ENCODE data around the gene ATAD5. TPM values are rescaled to one million over a fixed set of nuclear protein-coding genes. Genes with fewer than 3 reads are reported as not detected.

Gene ATAD5, protein sequence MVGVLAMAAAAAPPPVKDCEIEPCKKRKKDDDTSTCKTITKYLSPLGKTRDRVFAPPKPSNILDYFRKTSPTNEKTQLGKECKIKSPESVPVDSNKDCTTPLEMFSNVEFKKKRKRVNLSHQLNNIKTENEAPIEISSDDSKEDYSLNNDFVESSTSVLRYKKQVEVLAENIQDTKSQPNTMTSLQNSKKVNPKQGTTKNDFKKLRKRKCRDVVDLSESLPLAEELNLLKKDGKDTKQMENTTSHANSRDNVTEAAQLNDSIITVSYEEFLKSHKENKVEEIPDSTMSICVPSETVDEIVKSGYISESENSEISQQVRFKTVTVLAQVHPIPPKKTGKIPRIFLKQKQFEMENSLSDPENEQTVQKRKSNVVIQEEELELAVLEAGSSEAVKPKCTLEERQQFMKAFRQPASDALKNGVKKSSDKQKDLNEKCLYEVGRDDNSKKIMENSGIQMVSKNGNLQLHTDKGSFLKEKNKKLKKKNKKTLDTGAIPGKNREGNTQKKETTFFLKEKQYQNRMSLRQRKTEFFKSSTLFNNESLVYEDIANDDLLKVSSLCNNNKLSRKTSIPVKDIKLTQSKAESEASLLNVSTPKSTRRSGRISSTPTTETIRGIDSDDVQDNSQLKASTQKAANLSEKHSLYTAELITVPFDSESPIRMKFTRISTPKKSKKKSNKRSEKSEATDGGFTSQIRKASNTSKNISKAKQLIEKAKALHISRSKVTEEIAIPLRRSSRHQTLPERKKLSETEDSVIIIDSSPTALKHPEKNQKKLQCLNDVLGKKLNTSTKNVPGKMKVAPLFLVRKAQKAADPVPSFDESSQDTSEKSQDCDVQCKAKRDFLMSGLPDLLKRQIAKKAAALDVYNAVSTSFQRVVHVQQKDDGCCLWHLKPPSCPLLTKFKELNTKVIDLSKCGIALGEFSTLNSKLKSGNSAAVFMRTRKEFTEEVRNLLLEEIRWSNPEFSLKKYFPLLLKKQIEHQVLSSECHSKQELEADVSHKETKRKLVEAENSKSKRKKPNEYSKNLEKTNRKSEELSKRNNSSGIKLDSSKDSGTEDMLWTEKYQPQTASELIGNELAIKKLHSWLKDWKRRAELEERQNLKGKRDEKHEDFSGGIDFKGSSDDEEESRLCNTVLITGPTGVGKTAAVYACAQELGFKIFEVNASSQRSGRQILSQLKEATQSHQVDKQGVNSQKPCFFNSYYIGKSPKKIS (N-terminal part only)
- polyA plus RNA-seq (2012; rRNA removed): 0.66 and 0.75 TPM in 2 replicates
- polyA plus RNA-seq (2012; cell fraction: cytosol; rRNA removed): 0.73 and 0.77 TPM in 2 replicates
- polyA plus RNA-seq (2012; cell fraction: nucleus; rRNA removed): 1.2 and 1.8 TPM in 2 replicates

DNA sequence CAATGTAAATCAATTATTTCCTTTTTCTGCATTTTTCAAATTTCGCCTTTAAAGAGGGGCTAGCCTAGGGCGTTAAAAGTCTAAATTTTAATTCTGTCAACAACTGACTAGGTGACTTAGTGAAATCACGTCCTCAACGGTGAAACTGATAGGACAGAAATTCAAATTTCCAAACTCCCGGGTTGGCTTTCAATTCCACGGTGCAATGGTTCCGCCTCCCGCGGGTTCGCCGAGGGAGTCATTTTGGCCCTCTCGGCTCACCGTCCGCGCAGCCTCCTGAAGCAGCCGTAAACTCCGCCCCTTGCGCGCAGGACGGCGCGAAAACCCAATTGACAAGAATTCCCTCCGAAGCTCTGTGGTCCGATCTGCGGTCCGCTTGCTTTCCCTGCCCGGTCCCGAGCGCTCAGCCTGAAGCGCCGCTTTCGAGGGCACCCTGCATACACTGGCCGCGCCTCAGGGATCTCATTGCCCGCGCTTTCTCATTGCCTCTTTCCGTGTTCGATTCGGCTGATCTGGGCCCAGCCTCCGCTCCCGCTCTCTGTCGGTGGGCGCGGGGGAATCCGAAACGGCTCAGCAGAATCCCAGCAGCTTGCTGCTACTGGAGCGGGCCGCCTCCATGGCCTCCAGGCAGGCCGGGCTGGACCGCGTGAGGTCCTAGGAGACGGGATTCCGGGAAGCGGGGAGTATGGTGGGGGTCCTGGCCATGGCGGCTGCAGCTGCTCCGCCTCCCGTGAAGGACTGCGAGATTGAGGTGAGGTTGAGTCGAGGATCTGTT, at the start of gene ATAD5:
Gene ATAD5, plus strand, starts transcription at position 304 of the 775 bp plus-strand sequence. Its CDS starts 382 bp downstream, at position 686.
- CTCF ChIA-PET: interaction anchor here (0.5 to 0.9 kb wide), 2 partner anchors 9 to 18 kb away, joined by 3 read pairs; no protein-coding TSS in a partner anchor
- TF ChIP-seq, protein P1, sequence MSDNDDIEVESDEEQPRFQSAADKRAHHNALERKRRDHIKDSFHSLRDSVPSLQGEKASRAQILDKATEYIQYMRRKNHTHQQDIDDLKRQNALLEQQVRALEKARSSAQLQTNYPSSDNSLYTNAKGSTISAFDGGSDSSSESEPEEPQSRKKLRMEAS (IDR thresholded peaks at IDR 0.05; ENCODE audit: low read depth): peak; percentile 83
- TF ChIP-seq POLR2AphosphoS5 (IDR thresholded peaks at IDR 0.05; ENCODE audit: low read depth, low read length) (no peak), ELF1 (IDR thresholded peaks at IDR 0.05) (peak; percentile 80), FOSL2 (IDR thresholded peaks at IDR 0.05; ENCODE audit: borderline replicate concordance, low read depth) (peak; percentile 28; the same call in 1 of the 2 replicates), ZBTB33 (IDR thresholded peaks at IDR 0.05; ENCODE audit: borderline replicate concordance, low read depth) (0 out of 2 replicates have a peak, but pooled peaks have one; percentile 70), PBX3 (IDR thresholded peaks at IDR 0.05) (peak; percentile 40; the same call in 1 of the 2 replicates), TEAD4 (IDR thresholded peaks at IDR 0.05; ENCODE audit: borderline replicate concordance, insufficient read depth) (no peak), RAD21 (IDR thresholded peaks at IDR 0.05; ENCODE audit: low read length) (no peak), TAF1 (IDR thresholded peaks at IDR 0.05; ENCODE audit: borderline replicate concordance, low read depth, low read length) (peak; percentile 72; the same call in 1 of the 2 replicates), JUND (IDR thresholded peaks at IDR 0.05) (no peak), EZH2phosphoT487 (IDR thresholded peaks at IDR 0.05; ENCODE audit: borderline replicate concordance, low read depth) (no peak), FOXJ3 (CRISPR knock-in tag; IDR thresholded peaks at IDR 0.05) (no peak), FOXM1 (IDR thresholded peaks at IDR 0.05; ENCODE audit: low read depth) (0 out of 2 replicates have a peak, but pooled peaks have one; percentile 46), GABPA (IDR thresholded peaks at IDR 0.05; ENCODE audit: low read depth) (peak; percentile 33; the same call in 1 of the 2 replicates), RXRA (IDR thresholded peaks at IDR 0.05; ENCODE audit: borderline replicate concordance, low read depth) (no peak), NFIC (IDR thresholded peaks at IDR 0.05; ENCODE audit: borderline replicate concordance) (no peak; the same call in 1 of the 2 replicates), SMC3 (IDR thresholded peaks at IDR 0.05; ENCODE audit: low read depth, low read length) (no peak), SIN3A (IDR thresholded peaks at IDR 0.05; ENCODE audit: borderline replicate concordance, low read depth, low read length) (peak; percentile 99), TCF12 (IDR thresholded peaks at IDR 0.05) (no peak), CTCF (IDR thresholded peaks at IDR 0.05) (no peak), CHD2 (IDR thresholded peaks at IDR 0.05; ENCODE audit: low read length, partially characterized antibody) (peak; percentile 82)
- TF ChIP-seq, protein P2, sequence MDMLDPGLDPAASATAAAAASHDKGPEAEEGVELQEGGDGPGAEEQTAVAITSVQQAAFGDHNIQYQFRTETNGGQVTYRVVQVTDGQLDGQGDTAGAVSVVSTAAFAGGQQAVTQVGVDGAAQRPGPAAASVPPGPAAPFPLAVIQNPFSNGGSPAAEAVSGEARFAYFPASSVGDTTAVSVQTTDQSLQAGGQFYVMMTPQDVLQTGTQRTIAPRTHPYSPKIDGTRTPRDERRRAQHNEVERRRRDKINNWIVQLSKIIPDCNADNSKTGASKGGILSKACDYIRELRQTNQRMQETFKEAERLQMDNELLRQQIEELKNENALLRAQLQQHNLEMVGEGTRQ (IDR thresholded peaks at IDR 0.05; ENCODE audit: borderline replicate concordance, low read depth, low read length): no peak

More for the DNA sequence above, at the start of gene ATAD5:
- Histone ChIP-seq H3K4me2 (peak within 1 kb of the TSS; percentile 88), H3F3A (replicated peaks; ENCODE audit: insufficient read depth) (peaks cover 7% of the 10 kb centered on the region), H3K9me3 (no peaks in the 10 kb centered on the region), H3K27ac (ENCODE audit: low read depth in 2 of 2, low read length in 1 of 2) (peak within 1 kb of the TSS; percentile 35 to 72), H2AFZ (ENCODE audit: low read depth) (peak within 1 kb of the TSS; percentile 98), H3K9ac (peak within 1 kb of the TSS; percentile 91), H3K27me3 (ENCODE audit: insufficient read depth) (no peaks in the 10 kb centered on the region), H3K4me3 (ENCODE audit: low read depth in 2 of 2, low read length in 1 of 2) (peak within 1 kb of the TSS; percentile 78 to 90), H3K36me3 (replicated peaks in 1 of 2; ENCODE audit: control insufficient read depth in 1 of 2, insufficient read depth in 2 of 2, low read length in 1 of 2) (peaks cover 1 to 2% of the 10 kb centered on the region in 2 experiments), H3K4me1 (ENCODE audit: control insufficient read depth in 1 of 2, insufficient read depth in 2 of 2, low read depth in 1 of 2, low read length in 1 of 2) (peaks cover 0 to 14% of the 10 kb centered on the region in 2 experiments; a peak in 2 of 4 replicates), H4K20me1 (ENCODE audit: insufficient read depth) (no peaks in the 10 kb centered on the region), H3K79me2 (ENCODE audit: insufficient read depth) (peaks cover 39% of the 10 kb centered on the region), H3K9me2 (no peaks in the 10 kb centered on the region)
- peak; percentile 92 for DNase-seq
- POLR2A ChIA-PET: no interaction called here
- under 1% methylated on average over 54 of the region's 59 CpGs for WGBS (ENCODE audit: low lambda C conversion rate)

All from SK-N-SH (cell line).